ENCODE measurements around the gene ITGBL1. TPM values are rescaled to one million over a fixed set of nuclear protein-coding genes. Genes with fewer than 3 reads are reported as not detected.

Gene ITGBL1
- total RNA-seq, 6 experiments from 2014 or later, result 92.4 to 114 (median 105) TPM

- Mint-ChIP-seq H3K4me3 (no peak overlapping the region), H3K27me3 (ENCODE audit: insufficient read depth) (peaks cover 6% of the 10 kb centered on the region; the same call in 1 of the 2 replicates), H3K36me3 (ENCODE audit: low read depth) (peaks cover 45% of the 10 kb centered on the region), H3K9me3 (no peaks in the 10 kb centered on the region), H3K4me1 (ENCODE audit: low read depth) (peaks cover 48% of the 10 kb centered on the region), H3K27ac (no peak overlapping the region)
- TF ChIP-seq CTCF (IDR thresholded peaks at IDR 0.05), result no peak
- no peak for DNase-seq
These were observed 248.1 kb downstream of the ITGBL1 start for GRCh38 chr13:101700598-101700997.

- DNase-seq, result no peak
- Mint-ChIP-seq H3K27ac (no peak overlapping the region), H3K4me3 (no peak overlapping the region), H3K9me3 (no peaks in the 10 kb centered on the region), H3K4me1 (ENCODE audit: low read depth) (peaks cover 59% of the 10 kb centered on the region), H3K36me3 (ENCODE audit: low read depth) (peaks cover 45% of the 10 kb centered on the region), H3K27me3 (ENCODE audit: insufficient read depth) (peaks cover 6% of the 10 kb centered on the region; the same call in 1 of the 2 replicates)
- TF ChIP-seq CTCF (IDR thresholded peaks at IDR 0.05), result no peak
These were observed 250.6 kb downstream of the ITGBL1 start for GRCh38 chr13:101703081-101703480.

GRCh38 chr13:101703838-101704237, 251.4 kb downstream of the ITGBL1 start:
- Mint-ChIP-seq H3K27ac (no peak overlapping the region), H3K27me3 (ENCODE audit: insufficient read depth) (peaks cover 5% of the 10 kb centered on the region; the same call in 1 of the 2 replicates), H3K9me3 (no peaks in the 10 kb centered on the region), H3K4me1 (ENCODE audit: low read depth) (peaks cover 51% of the 10 kb centered on the region), H3K36me3 (ENCODE audit: low read depth) (peaks cover 52% of the 10 kb centered on the region), H3K4me3 (no peak overlapping the region)
- no peak for DNase-seq
- TF ChIP-seq CTCF (IDR thresholded peaks at IDR 0.05), result no peak

GRCh38 chr13:101706651-101707050, 254.2 kb downstream of the ITGBL1 start:
- H3K27me3 Mint-ChIP-seq (ENCODE audit: insufficient read depth), result peaks cover 3% of the 10 kb centered on the region; the same call in 1 of the 2 replicates
- no peaks in the 10 kb centered on the region for H3K9me3 Mint-ChIP-seq
- peak overlapping the region; percentile 74 for H3K27ac Mint-ChIP-seq
- DNase-seq, result peak; percentile 88
- TF ChIP-seq CTCF (IDR thresholded peaks at IDR 0.05), result no peak
- H3K4me1 Mint-ChIP-seq (ENCODE audit: low read depth), result peaks cover 31% of the 10 kb centered on the region
- H3K36me3 Mint-ChIP-seq (ENCODE audit: low read depth), result peaks cover 53% of the 10 kb centered on the region
- H3K4me3 Mint-ChIP-seq, result peak overlapping the region; percentile 35

GRCh38 chr13:101707659-101708058, 255.2 kb downstream of the ITGBL1 start:
- Mint-ChIP-seq H3K4me3 (no peak overlapping the region), H3K27me3 (ENCODE audit: insufficient read depth) (peaks cover 3% of the 10 kb centered on the region; the same call in 1 of the 2 replicates), H3K9me3 (no peaks in the 10 kb centered on the region), H3K36me3 (ENCODE audit: low read depth) (peaks cover 59% of the 10 kb centered on the region), H3K27ac (no peak overlapping the region), H3K4me1 (ENCODE audit: low read depth) (peaks cover 31% of the 10 kb centered on the region)
- DNase-seq, result no peak
- no peak for TF ChIP-seq CTCF (IDR thresholded peaks at IDR 0.05)

GRCh38 chr13:101708115-101708514, 255.6 kb downstream of the ITGBL1 start:
- Mint-ChIP-seq H3K27ac (no peak overlapping the region), H3K4me3 (no peak overlapping the region), H3K27me3 (ENCODE audit: insufficient read depth) (peaks cover 3% of the 10 kb centered on the region; the same call in 1 of the 2 replicates), H3K9me3 (no peaks in the 10 kb centered on the region), H3K36me3 (ENCODE audit: low read depth) (peaks cover 55% of the 10 kb centered on the region), H3K4me1 (ENCODE audit: low read depth) (peaks cover 28% of the 10 kb centered on the region)
- no peak for TF ChIP-seq CTCF (IDR thresholded peaks at IDR 0.05)
- no peak for DNase-seq
